A673 (cell line): ENCODE results near the gene IL11RA. TPM values are rescaled to one million over a fixed set of nuclear protein-coding genes. Genes with fewer than 3 reads are reported as not detected.

ENCODE experiments used
- BruUV-seq: library from RNA; stranded (reverse); fragments of 400-500 nt; replicated peaks from 2 replicates; lab custom pipeline; 2021; lab: Mats Ljungman, UMichigan
- CTCF ChIA-PET: fragments of 300-600 bp; sonication (Branson Sonifier 250); formaldehyde crosslinking; loops from one replicate; lab custom pipeline; 2022; ENCODE audit warnings: antibody characterized with exemption; lab: Charles Lee
- POLR2A ChIA-PET: fragments of 300-600 bp; sonication (Branson Sonifier 250); formaldehyde crosslinking; loops from one replicate; lab custom pipeline; 2022; ENCODE audit warnings: antibody characterized with exemption; ENCODE audit not compliant: low non-redundant PET; lab: Charles Lee
- DNase-seq: peaks from one replicate; pipeline ENCODE4 v3.0.0-alpha.2; 2015; ENCODE audit warnings: low spot score
- H3K27ac ChIP-seq: fragments of 200-600 bp; sonication (generic); 2 replicates; pipeline ENCODE4 v1.5.1; 2016; ENCODE audit warnings: mixed run types, low read depth, mild to moderate bottlenecking, mixed read lengths, antibody characterized with exemption, low read length; ENCODE audit not compliant: poor library complexity, severe bottlenecking
- H3K27me3 ChIP-seq: fragments of 200-600 bp; sonication (generic); replicated peaks from 2 replicates; pipeline ENCODE4 v1.6.1; 2017; ENCODE audit warnings: mixed run types, low read depth, mild to moderate bottlenecking, mixed read lengths, antibody characterized with exemption, low read length; ENCODE audit not compliant: insufficient read depth, poor library complexity
- H3K36me3 ChIP-seq: fragments of 200-600 bp; sonication (generic); 2 replicates; pipeline ENCODE4 v1.6.1; 2016; ENCODE audit warnings: mixed run types, mild to moderate bottlenecking, mixed read lengths, antibody characterized with exemption, low read length; ENCODE audit not compliant: insufficient read depth, poor library complexity, severe bottlenecking
- H3K4me1 ChIP-seq: fragments of 200-600 bp; sonication (generic); 2 replicates; pipeline ENCODE4 v1.6.1; 2017; ENCODE audit warnings: mixed run types, mild to moderate bottlenecking, mixed read lengths, antibody characterized with exemption, low read length; ENCODE audit not compliant: insufficient read depth, poor library complexity, severe bottlenecking
- H3K4me3 ChIP-seq: fragments of 200-600 bp; sonication (generic); 2 replicates; pipeline ENCODE4 v1.5.1; 2016; ENCODE audit warnings: low read depth, mixed run types, mild to moderate bottlenecking, mixed read lengths, low read length; ENCODE audit not compliant: poor library complexity, severe bottlenecking
- H3K9me3 ChIP-seq: fragments of 200-600 bp; sonication (generic); 2 replicates; pipeline ENCODE4 v1.6.1; 2016; ENCODE audit warnings: mixed run types, low read depth, mild to moderate bottlenecking, mixed read lengths, antibody characterized with exemption, low read length; ENCODE audit not compliant: poor library complexity, severe bottlenecking
- EZH2 ChIP-seq: fragments of 200-600 bp; sonication (generic); IDR thresholded peaks from 2 replicates; pipeline ENCODE4 v1.6.1; 2017; ENCODE audit warnings: borderline replicate concordance, low read depth, mild to moderate bottlenecking, mixed read lengths, antibody characterized with exemption, low read length; ENCODE audit not compliant: poor library complexity, severe bottlenecking
- intact Hi-C: fragments of 100-400 bp; cut with micrococcal nuclease; formaldehyde crosslinking; loops from one replicate; pipeline ENCODE4 v1.10.0; 2022; ENCODE audit not compliant: unreplicated experiment
- total RNA-seq: library from RNA; stranded (reverse); gene quantifications from 2 replicates; pipeline ENCODE4 v1.2.3, GENCODE V29; 2021
- TF ChIP-seq, protein P1 (sequence below): fragments of 300-800, 200-600 bp; sonication (generic); conservative IDR thresholded peaks from 2 replicates; pipeline ENCODE4 v1.5.1; 2017; ENCODE audit warnings: low read depth, mild to moderate bottlenecking, antibody characterized with exemption, low read length, moderate library complexity, mixed read lengths

The IL11RA gene
- total RNA-seq, 1 experiment from 2014 or later, result 5.6 TPM

DNA sequence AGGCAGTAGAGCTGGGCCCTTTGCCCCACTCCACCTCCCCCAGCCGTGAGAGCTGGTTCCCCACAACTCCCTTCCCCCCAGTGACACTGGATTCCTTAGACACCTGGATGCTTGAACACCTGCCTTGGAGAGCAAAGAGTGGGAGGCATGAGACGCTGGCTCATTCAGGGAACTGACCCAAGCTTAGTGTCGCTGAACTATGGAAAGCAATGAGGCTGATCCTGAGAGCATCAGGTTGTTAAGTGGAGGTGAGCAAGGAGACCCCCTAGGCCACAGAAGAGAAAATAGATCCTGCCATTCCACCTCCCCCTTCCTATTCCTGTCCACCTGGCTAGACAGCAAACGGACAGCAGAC is 37.1 kb downstream of the IL11RA start:
- POLR2A ChIA-PET, result no interaction called here
- H3K27ac ChIP-seq, result no peak overlapping the region
- DNase-seq, result no peak
- CTCF ChIA-PET, result no interaction called here
- no peaks in the 10 kb centered on the region for H3K36me3 ChIP-seq
- intact Hi-C loops, result no loop called here
- no TSS peak for BruUV-seq
- no peak overlapping the region for H3K4me3 ChIP-seq
- TF ChIP-seq, protein P1, sequence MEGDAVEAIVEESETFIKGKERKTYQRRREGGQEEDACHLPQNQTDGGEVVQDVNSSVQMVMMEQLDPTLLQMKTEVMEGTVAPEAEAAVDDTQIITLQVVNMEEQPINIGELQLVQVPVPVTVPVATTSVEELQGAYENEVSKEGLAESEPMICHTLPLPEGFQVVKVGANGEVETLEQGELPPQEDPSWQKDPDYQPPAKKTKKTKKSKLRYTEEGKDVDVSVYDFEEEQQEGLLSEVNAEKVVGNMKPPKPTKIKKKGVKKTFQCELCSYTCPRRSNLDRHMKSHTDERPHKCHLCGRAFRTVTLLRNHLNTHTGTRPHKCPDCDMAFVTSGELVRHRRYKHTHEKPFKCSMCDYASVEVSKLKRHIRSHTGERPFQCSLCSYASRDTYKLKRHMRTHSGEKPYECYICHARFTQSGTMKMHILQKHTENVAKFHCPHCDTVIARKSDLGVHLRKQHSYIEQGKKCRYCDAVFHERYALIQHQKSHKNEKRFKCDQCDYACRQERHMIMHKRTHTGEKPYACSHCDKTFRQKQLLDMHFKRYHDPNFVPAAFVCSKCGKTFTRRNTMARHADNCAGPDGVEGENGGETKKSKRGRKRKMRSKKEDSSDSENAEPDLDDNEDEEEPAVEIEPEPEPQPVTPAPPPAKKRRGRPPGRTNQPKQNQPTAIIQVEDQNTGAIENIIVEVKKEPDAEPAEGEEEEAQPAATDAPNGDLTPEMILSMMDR, result no peak
- no peak for TF ChIP-seq EZH2
- H3K9me3 ChIP-seq, result no peaks in the 10 kb centered on the region
- H3K27me3 ChIP-seq, result no peaks in the 10 kb centered on the region
- H3K4me1 ChIP-seq, result no peaks in the 10 kb centered on the region

DNA sequence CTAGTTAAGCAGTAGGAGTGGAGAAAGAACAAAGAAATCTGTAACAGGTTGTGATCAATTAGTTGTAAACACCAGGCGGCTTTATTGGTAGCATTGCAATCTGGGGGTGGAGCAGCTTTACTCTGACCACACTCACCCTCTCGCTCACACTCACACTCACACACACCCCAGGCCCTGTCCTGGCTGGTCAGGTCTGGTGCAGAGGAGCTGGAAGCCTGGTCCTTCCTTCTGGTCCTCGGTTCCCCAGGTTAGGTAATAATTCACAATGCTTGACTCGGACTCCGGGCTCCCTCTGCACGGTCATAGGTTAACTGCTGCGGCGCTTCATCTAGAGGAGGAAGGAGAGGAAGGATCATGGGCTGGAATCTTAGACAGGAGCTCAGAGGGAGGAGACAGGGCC is 37.5 kb downstream of the IL11RA start:
- DNase-seq, result no peak
- Histone ChIP-seq H3K9me3 (no peaks in the 10 kb centered on the region), H3K36me3 (no peaks in the 10 kb centered on the region), H3K27me3 (no peaks in the 10 kb centered on the region), H3K4me3 (no peak overlapping the region), H3K4me1 (no peaks in the 10 kb centered on the region), H3K27ac (no peak overlapping the region)
- TF ChIP-seq EZH2, result no peak
- TF ChIP-seq, protein P1, result no peak
- ChIA-PET CTCF (no interaction called here), POLR2A (no interaction called here)
- intact Hi-C loops, result no loop called here
- no TSS peak for BruUV-seq

DNA sequence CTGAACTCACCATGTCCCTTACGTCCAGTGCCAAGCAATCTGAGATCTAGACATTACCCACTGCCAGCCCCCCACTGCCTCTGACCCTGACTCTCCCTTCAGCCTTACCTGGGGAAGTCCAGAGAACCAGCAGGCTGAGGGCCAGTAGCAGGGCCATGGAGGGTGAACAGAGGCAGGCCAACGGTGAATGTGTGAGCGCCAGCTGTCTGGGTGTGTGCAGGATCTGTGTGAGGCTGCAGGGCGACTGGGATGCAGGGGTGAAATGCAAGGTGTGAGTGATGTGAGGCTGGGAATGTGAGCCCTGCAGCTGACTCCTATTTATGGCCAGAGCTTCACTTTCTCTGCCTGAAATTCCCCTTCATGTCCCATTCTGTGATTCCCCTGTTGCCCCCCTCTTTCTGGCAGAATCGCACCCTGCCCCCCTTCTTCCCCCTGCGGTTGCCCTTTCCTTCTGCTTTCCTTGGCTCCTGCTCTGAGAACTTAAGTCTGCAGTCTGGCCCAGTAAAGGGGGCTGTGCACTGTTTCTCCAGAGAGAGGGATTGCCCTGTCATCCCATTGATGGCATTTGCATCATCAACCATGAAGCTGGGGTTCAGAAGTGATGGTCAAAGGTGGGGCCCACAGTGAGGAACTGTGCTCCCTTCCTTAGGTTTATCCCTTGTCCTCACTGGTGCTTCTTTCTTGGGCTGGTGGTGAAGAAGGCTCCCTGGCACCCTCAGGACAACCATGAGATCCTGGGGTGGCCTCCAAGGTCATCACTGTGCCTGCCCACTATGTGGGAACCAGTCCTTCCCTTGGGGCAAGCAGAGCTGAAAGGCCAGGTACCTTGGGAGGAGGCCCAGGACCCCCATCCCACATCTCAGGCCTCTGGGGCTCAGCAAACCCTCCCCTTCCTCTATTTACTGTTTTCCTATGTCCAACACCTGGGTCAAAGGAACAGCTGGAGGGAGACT is 39.3 kb downstream of the IL11RA start, which contains the start of gene CCL19:
CCL19 (minus strand) TSS at position 294 of the 953 bp plus-strand sequence; CDS start at position 157, 137 bp downstream.
- Histone ChIP-seq H3K4me1 (no peaks in the 10 kb centered on the region), H3K27ac (no peak within 1 kb of the TSS), H3K9me3 (no peaks in the 10 kb centered on the region), H3K27me3 (no peaks in the 10 kb centered on the region), H3K36me3 (no peaks in the 10 kb centered on the region), H3K4me3 (no peak within 1 kb of the TSS)
- BruUV-seq, result no TSS peak
- TF ChIP-seq, protein P1, result no peak
- TF ChIP-seq EZH2, result no peak
- DNase-seq, result no peak
- CTCF ChIA-PET, result interaction anchor here (1.6 kb wide), 1 partner anchor 11 kb away, joined by 8 read pairs; no protein-coding TSS in a partner anchor
- POLR2A ChIA-PET, result no interaction called here
- intact Hi-C loops, result no loop called here
